ENCODE data around the gene BCL11A. TPM values are rescaled to one million over a fixed set of nuclear protein-coding genes. Genes with fewer than 3 reads are reported as not detected.
"Not testable (repeated sequence)": the region's sequence is repeated elsewhere in the genome, so short reads cannot be mapped to it uniquely, and the experiment has no call there.

Gene BCL11A
- total and polyA plus RNA-seq, 5 donors = 3.7 to 11.2 (median 8.5) TPM

DNA sequence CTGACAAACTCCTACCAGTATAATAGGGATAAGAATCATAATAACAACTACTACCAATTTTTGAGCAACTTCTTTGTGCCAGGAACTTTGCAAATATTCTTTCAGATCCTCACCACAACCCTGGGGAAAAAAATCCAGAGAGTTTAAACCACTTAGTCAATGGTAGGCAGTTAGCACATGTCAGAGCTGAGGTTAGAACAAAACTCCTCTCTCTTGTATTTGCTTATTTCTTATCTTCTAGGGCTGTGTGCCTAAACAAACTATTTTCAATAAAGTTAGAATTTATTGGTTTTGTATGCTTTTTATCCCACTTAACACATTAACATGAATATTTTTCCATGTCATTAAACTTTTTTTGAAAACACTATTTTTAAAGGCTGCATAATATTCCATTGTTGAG, 127.1 kb downstream of the BCL11A start:
- intact Hi-C loops (cut with DNase I) = no loop called here
- Histone ChIP-seq H3K4me3 (ENCODE audit: low read length) (no peak overlapping the region), H3K27me3 (ENCODE audit: control insufficient read depth, insufficient read depth) (no peaks in the 10 kb centered on the region), H3K4me1 (ENCODE audit: control insufficient read depth, insufficient read depth, low read length) (no peaks in the 10 kb centered on the region), H3K9me3 (ENCODE audit: control insufficient read depth, low read length) (no peaks in the 10 kb centered on the region), H3K27ac (ENCODE audit: low read length) (no peak overlapping the region)
- no peak for ATAC-seq
- no peak for DNase-seq

DNA sequence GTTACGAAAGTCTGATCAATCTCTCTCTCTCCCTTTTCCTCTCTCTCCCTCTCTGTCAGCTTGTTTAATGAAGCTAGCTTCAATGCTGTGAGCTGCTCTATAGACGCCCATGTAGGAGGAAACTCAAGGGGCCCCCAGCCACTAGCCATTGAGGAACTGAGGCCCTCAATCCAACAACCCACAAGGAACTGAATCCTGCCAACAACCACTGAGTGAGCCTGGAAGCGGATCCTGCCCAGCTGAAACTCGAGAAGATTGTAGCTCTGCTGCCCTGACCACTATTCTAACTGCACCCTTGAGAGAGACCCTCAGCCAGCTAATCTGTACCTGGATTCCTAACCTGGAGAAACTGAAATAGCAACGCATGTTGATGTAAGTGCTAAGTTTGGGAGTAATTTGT, 129.2 kb downstream of the BCL11A start:
- ATAC-seq = no peak
- no peaks in the 10 kb centered on the region for H3K9me3 ChIP-seq (ENCODE audit: control insufficient read depth, low read length)
- DNase-seq = no peak
- no peaks in the 10 kb centered on the region for H3K4me1 ChIP-seq (ENCODE audit: control insufficient read depth, insufficient read depth, low read length)
- 72% methylated on average over 5 of the region's 5 CpGs for WGBS
- intact Hi-C loops (cut with DNase I) = no loop called here
- no peak overlapping the region for H3K27ac ChIP-seq (ENCODE audit: low read length)
- no peaks in the 10 kb centered on the region for H3K27me3 ChIP-seq (ENCODE audit: control insufficient read depth, insufficient read depth)
- H3K4me3 ChIP-seq (ENCODE audit: low read length) = no peak overlapping the region

DNA sequence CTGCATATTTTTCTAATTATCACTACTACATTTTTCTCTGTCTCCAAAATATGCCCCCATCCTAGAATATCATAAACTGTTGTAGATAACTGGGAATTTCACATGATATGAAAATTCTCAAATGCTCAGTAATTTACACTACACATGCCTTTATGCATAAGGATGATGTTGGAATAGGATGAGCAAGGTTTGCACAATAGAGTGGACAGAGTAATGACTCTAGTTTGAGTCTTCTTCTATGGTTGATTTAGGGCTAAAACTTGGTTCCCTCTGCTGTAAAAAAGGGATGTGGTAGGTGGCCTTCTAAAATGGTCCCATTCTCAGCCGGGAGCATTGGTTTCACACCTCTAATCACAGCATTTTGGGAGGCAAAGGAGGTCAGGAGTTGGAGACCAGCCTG, 129.9 kb downstream of the BCL11A start:
- no peak overlapping the region for H3K4me3 ChIP-seq (ENCODE audit: low read length)
- 75% methylated on average over 1 of the region's 1 CpG for WGBS
- intact Hi-C loops (cut with DNase I) = no loop called here
- H3K27ac ChIP-seq (ENCODE audit: low read length) = no peak overlapping the region
- DNase-seq (no peak), ATAC-seq (no peak)
- H3K9me3 ChIP-seq (ENCODE audit: control insufficient read depth, low read length) = no peaks in the 10 kb centered on the region
- no peaks in the 10 kb centered on the region for H3K27me3 ChIP-seq (ENCODE audit: control insufficient read depth, insufficient read depth)
- H3K4me1 ChIP-seq (ENCODE audit: control insufficient read depth, insufficient read depth, low read length) = no peaks in the 10 kb centered on the region

DNA sequence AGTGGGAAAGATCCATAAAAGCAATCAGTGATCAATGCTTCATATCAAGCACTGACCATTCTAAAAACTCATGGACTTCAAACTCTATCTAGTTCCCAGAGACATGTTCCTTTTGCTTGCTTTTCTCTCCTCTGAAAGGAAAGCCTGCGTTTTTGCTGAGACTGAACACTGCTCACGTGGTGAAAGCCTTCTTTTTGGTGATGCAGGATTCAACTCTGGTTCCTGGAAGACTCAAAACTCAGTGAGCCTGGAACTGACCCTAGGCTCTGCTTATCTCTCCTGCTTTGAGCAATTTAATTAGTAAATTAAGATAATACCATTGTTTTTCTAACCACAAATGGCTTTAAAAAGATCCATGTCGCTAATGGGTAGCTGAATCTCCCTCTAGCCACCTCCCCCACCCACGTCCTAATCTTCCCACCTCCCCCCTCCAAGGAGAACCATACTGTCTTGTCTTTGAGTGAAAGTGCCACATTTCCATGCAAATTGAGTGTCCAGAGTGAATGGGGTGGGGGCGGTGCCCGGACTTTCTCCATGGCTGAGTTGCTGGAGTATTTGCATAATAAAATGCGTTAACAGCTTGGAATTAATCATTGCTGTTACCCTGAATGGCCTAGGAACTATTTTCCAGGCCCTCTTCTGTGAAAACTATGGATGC, 130.5 kb downstream of the BCL11A start:
- WGBS = 53% methylated on average over 7 of the region's 7 CpGs

DNA sequence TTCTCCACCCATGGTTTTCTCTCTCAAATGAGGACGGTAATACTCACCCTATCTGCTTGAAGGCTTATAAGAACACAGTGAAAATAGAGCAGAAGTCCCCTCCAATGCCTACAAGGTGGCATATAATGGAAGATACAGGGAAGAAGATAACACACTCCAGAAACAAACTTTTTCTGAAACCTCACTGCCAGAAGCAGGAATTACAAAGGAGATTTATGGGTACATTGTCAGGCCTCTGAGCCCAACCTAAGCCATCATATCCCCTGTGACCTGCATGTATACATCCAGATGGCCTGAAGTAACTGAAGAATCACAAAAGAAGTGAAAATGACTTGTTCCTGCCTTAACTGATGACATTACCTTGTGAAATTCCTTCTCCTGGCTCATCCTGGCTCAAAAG, 136.2 kb downstream of the BCL11A start:
- H3K4me3 ChIP-seq (ENCODE audit: low read length); H3K9me3 ChIP-seq (ENCODE audit: control insufficient read depth, low read length); intact Hi-C loops (cut with DNase I); DNase-seq; ATAC-seq; H3K27ac ChIP-seq (ENCODE audit: low read length); H3K4me1 ChIP-seq (ENCODE audit: control insufficient read depth, insufficient read depth, low read length); H3K27me3 ChIP-seq (ENCODE audit: control insufficient read depth, insufficient read depth): not testable (repeated sequence)
- 89% methylated on average over 1 of the region's 1 CpG for WGBS

More for the DNA sequence above, 130.5 kb downstream of the BCL11A start:
- DNase-seq (no peak), ATAC-seq (no peak)
- H3K4me1 ChIP-seq (ENCODE audit: control insufficient read depth, insufficient read depth, low read length) = no peaks in the 10 kb centered on the region
- no peak overlapping the region for H3K27ac ChIP-seq (ENCODE audit: low read length)
- intact Hi-C loops (cut with DNase I) = no loop called here
- H3K4me3 ChIP-seq (ENCODE audit: low read length) = no peak overlapping the region
- no peaks in the 10 kb centered on the region for H3K9me3 ChIP-seq (ENCODE audit: control insufficient read depth, low read length)
- no peaks in the 10 kb centered on the region for H3K27me3 ChIP-seq (ENCODE audit: control insufficient read depth, insufficient read depth)

DNA sequence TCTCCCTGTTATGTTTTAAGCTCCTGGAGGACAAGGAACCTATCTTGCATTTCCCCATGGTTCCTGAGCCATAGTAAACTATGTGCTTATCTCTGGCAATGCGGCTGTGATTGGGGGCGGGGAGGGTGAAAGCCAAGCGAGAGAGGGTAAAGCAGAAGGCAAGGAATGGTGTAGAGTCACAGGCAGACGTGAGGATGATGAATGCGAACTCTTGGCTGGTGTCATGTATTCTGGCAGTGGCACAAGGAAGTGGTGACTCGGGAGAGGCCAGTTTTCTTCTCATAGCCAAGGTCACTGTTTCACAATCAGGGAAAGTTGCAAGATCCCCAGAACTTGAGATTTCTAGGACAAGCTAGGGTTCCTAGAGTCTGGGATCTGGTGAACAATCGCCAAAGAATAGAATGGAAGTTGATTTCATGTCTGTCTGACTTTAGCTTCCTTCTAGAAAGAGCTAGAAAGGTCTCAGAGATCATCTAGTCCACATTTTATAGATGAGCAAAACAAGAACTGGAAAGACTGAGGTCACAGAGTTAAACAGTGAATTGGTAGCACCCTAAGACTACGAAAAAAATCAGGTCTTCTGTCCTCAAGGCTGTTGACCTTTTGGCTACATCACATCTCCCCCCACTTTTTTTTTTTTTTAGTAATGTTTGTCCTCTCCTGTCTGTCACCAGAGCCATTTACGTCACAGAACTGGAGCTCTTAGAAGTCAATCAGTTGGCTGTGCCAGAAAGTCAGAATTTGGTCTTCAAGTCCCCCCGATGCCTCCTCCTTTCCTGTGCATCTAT, 137.0 kb downstream of the BCL11A start:
- H3K27ac ChIP-seq (ENCODE audit: low read length) = peak overlapping the region; percentile 19
- H3K4me1 ChIP-seq (ENCODE audit: control insufficient read depth, insufficient read depth, low read length) = peaks cover 2% of the 10 kb centered on the region
- peak; percentile 85 to 92 for ATAC-seq
- 35% methylated on average over 10 of the region's 10 CpGs for WGBS
- no peaks in the 10 kb centered on the region for H3K27me3 ChIP-seq (ENCODE audit: control insufficient read depth, insufficient read depth)
- no peak overlapping the region for H3K4me3 ChIP-seq (ENCODE audit: low read length)
- DNase-seq = peak; percentile 52 to 65 (median 55)
- intact Hi-C loops (cut with DNase I) = no loop called here
- no peaks in the 10 kb centered on the region for H3K9me3 ChIP-seq (ENCODE audit: control insufficient read depth, low read length)

DNA sequence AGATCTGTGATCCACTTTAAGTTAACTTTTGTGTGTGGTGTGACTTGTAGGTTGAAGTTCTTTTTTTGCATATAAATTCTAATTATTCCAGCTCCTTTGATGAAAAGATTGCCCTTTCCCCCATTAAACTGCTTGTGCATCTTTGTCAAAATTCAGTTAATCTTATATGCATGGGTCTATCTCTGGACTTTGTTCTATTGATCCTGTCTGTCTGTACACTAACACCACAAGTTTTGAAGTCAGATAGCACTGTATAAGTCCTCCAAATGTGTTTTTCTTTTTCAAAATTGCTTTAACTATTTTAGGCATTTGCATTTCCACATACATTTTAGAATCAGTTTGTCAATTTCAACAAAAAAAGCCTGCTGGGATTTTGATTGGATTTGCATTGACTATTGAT, 137.6 kb downstream of the BCL11A start:
- H3K9me3 ChIP-seq (ENCODE audit: control insufficient read depth, low read length) = no peaks in the 10 kb centered on the region
- H3K27ac ChIP-seq (ENCODE audit: low read length) = no peak overlapping the region
- H3K4me3 ChIP-seq (ENCODE audit: low read length) = no peak overlapping the region
- H3K4me1 ChIP-seq (ENCODE audit: control insufficient read depth, insufficient read depth, low read length) = peaks cover 2% of the 10 kb centered on the region
- no peak for DNase-seq
- no peak for ATAC-seq
- H3K27me3 ChIP-seq (ENCODE audit: control insufficient read depth, insufficient read depth) = no peaks in the 10 kb centered on the region
- intact Hi-C loops (cut with DNase I) = no loop called here

DNA sequence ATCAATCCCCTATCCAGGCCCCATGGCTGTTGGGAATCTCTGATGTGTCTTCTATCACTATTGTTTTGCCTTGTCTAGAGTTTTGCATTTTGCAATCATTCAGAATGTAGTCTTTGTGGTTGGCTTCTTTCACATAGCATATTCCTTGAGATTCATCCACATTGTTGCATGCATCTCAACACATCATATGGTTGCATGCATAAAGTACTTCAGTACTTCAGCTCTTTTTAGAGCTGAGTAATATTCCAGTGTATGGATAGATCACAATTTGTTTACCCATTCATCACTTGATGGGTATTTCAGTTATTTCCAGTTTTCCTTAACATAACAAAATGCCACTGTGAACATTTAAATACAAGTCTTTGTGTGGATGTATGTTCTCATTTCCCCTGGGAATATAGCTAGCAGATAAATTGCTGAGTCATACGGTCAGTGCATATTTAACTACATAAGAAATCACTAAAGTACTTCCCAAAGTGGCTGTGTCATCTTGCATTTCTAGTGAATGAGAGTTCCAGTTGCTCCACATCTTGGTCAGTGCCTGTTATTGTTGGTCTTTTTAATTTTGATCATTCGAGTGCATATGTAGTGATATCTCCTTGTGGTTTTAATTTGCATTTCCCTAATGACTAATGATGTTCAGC, 138.8 kb downstream of the BCL11A start:
- Histone ChIP-seq H3K9me3 (ENCODE audit: control insufficient read depth, low read length) (no peaks in the 10 kb centered on the region), H3K27me3 (ENCODE audit: control insufficient read depth, insufficient read depth) (no peaks in the 10 kb centered on the region), H3K4me1 (ENCODE audit: control insufficient read depth, insufficient read depth, low read length) (peaks cover 2% of the 10 kb centered on the region), H3K27ac (ENCODE audit: low read length) (no peak overlapping the region), H3K4me3 (ENCODE audit: low read length) (no peak overlapping the region)
- WGBS = 61% methylated on average over 2 of the region's 2 CpGs
- DNase-seq = no peak
- intact Hi-C loops (cut with DNase I) = no loop called here
- no peak for ATAC-seq

DNA sequence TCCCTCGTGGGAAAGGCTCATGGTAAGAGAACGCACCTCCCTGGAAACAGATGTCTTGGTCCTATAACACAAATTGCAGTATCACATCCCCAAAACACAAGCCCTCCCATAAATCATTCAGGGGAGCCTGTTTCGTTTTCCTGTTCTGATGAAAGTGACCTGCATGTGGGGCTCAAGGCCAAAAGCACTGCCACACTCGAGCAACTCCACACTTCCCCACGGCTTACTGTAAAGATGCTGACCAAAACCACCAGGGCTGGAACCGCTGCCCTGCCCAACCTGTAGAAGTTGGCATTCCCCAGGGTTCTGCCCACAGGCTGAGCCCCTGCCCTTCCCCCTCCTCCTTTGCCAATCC, 139.7 kb downstream of the BCL11A start:
- intact Hi-C loops (cut with DNase I) = no loop called here
- no peak for DNase-seq
- no peak for ATAC-seq
- Histone ChIP-seq H3K27me3 (ENCODE audit: control insufficient read depth, insufficient read depth) (no peaks in the 10 kb centered on the region), H3K4me3 (ENCODE audit: low read length) (no peak overlapping the region), H3K27ac (ENCODE audit: low read length) (no peak overlapping the region), H3K4me1 (ENCODE audit: control insufficient read depth, insufficient read depth, low read length) (peaks cover 2% of the 10 kb centered on the region), H3K9me3 (ENCODE audit: control insufficient read depth, low read length) (no peaks in the 10 kb centered on the region)
- 71% methylated on average over 6 of the region's 6 CpGs for WGBS

DNA sequence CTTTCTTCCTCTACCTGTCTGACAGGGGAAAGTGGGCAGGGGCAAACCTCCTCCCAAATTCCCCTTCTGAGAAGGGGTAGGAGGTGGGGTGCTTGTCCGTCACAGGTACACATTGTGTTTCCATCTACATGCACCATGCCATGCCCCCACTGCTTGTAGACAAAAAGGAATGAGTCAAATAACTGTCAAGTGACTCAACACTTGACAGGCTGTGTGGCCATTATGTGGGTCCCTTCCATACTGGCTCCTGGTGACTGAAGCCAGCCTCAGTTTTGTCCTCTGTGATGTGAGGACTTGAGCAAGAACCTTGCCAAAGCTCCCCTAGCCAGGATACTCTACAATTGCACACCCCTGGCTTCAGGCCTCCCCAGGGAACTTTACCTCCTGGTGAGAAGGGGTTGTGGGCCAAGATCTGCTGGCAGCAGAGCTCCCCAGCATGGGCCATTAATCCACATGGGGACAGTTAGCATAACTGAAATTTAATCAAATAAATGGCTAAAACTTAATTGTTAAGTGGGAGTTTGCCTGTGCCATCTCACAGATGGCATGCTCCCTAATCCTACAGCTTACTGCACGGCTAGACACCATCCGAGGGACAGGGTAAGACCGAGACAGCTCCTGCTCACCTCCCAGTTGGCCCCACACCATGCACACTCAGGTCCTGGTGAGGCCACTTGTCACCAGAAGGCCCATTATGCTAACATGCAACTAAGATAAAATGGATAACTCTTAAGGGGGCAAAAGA, 140.2 kb downstream of the BCL11A start:
- Histone ChIP-seq H3K27me3 (ENCODE audit: control insufficient read depth, insufficient read depth) (no peaks in the 10 kb centered on the region), H3K4me1 (ENCODE audit: control insufficient read depth, insufficient read depth, low read length) (peaks cover 2% of the 10 kb centered on the region), H3K9me3 (ENCODE audit: control insufficient read depth, low read length) (no peaks in the 10 kb centered on the region), H3K27ac (ENCODE audit: low read length) (no peak overlapping the region), H3K4me3 (ENCODE audit: low read length) (no peak overlapping the region)
- ATAC-seq (no peak), DNase-seq (no peak)
- intact Hi-C loops (cut with DNase I) = no loop called here
- WGBS = 89% methylated on average over 4 of the region's 4 CpGs

DNA sequence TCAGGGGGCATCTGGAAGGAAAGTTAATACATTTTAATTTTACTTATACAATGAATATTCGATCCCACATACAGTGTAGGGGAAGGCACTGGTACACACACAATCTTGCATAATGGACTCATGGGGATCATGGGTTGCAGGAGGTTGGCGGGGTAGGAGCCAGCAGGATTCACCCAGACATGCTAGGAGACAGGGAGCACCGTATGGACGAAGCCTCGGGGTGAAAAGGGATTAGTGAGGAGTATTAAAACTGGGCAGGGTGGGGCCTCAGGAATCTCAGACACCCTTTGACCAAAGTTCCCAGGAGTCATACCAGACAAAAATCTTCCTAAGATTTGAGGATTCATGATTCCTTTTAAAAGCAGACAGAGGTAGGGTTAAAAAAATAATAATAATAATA, 140.8 kb downstream of the BCL11A start:
- ATAC-seq (no peak), DNase-seq (no peak)
- no peak overlapping the region for H3K27ac ChIP-seq (ENCODE audit: low read length)
- intact Hi-C loops (cut with DNase I) = no loop called here
- no peaks in the 10 kb centered on the region for H3K27me3 ChIP-seq (ENCODE audit: control insufficient read depth, insufficient read depth)
- no peak overlapping the region for H3K4me3 ChIP-seq (ENCODE audit: low read length)
- H3K4me1 ChIP-seq (ENCODE audit: control insufficient read depth, insufficient read depth, low read length) = peaks cover 2% of the 10 kb centered on the region
- 84% methylated on average over 5 of the region's 5 CpGs for WGBS
- H3K9me3 ChIP-seq (ENCODE audit: control insufficient read depth, low read length) = no peaks in the 10 kb centered on the region
